GM19438 (cell line): ENCODE data around the gene ATAT1.
"Not testable (repeated sequence)": the region's sequence is repeated elsewhere in the genome, so short reads cannot be mapped to it uniquely, and the experiment has no call there.

Experiments
- ATAC-seq: cut with Tn5 transposase; IDR thresholded peaks from one replicate; pipeline ENCODE4 v1.9.1; 2021; ENCODE audit warnings: low read depth; ENCODE audit not compliant: unreplicated experiment

The ATAT1 gene

DNA sequence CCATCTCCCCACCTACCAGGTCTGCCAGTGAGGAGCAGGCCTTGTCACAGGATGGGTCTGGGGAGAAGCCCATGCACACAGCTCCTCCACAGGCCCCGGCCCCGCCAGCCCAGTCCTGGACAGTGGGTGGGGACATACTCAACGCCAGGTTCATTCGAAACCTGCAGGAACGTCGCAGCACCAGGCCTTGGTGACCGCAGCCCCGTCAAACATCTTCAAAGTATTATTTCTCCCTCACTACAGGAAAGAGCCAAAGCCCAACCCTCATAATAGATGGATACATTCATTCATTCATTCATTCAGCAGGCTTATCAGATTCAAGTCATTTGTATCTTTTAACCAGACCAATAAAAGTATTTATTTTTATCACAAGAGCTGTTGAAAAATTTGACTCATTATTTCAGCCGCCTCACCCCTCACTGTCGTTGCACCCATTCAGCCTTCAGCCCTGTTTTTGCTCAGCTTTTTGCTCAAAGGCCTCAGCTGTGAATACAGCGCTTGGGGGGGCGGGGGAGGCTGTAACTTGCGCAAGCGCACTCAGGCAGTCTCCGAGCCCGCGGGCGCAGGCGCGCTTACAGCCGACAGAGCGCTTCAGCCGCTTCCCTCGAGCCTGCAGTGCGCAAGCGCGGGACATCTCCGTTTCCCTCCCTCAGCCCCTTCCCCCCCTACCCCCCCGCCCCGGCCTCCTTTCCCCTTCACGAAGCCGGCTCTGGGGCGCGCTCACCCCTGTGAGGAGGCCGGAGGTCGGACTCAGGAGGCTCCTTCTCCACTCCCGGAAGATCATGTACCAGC lies 20.0 kb downstream of the ATAT1 start, which contains the start of gene C6orf136:
C6orf136 (plus strand) TSS at position 684 of the 792 bp plus-strand sequence; CDS start at position 783, 99 bp downstream.
- ATAC-seq, result peak; percentile 52

DNA sequence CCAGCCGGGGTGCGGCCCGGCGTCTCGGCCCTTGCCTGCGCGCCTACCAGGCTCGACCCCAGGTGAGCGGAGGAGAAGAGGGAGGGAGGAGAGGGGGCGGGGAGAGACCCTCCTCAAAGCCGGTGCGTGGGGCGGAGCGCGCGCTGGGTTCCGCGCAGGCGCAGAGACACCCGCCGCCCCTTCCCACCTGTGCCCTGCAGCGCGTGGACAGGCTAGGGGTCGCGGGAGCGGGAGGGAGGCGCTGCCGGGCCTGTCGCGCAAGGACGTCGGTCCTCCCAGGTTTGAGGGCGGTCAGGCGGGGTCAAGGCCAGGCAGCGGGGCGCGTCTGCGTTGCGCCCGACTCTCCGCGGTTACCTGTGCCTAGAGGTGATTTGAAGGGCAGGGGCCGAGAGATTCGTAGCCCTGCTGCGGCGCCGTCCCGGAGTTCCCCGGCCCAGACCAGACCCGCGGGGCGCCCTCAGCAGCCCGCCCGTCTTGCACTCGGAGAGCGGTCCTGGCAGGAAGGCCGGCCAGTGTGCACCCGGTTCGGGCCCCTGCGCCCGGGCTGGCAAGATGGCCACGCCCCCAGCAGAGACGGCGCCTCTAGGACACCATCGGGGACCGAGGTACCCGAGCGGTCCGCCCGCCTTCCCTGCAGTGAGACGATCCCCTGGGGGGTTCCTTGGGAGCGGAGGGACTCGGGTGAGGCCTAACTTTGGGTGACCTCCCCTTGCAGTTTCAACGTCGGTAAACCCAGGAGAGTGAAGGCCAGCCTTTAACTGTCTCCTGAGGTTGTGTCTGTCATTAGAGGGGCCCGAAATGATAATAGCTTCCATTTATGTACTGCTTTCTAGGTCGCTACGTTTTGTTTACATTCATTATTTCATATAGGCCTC lies 20.8 kb downstream of the ATAT1 start:
- peak; percentile 57 for ATAC-seq

DNA sequence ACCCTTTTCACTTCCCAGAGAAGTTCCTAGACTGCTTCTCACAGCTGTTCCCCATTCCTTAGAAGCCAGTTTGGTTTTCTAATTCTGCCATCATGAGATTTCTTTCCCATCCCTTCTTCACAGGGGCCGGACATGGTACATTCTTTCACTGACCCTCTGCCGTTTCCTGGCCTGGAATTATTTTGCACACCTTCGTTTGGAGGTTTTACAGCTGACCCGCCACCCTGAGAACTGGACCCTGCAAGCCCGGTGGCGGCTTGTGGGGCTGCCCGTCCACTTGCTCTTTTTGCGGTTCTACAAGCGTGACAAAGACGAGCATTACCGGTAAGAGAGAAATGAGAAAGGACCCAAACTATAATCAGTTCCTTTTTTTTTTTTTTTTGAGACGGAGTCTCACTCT lies 24.5 kb downstream of the ATAT1 start:
- no peak for ATAC-seq

DNA sequence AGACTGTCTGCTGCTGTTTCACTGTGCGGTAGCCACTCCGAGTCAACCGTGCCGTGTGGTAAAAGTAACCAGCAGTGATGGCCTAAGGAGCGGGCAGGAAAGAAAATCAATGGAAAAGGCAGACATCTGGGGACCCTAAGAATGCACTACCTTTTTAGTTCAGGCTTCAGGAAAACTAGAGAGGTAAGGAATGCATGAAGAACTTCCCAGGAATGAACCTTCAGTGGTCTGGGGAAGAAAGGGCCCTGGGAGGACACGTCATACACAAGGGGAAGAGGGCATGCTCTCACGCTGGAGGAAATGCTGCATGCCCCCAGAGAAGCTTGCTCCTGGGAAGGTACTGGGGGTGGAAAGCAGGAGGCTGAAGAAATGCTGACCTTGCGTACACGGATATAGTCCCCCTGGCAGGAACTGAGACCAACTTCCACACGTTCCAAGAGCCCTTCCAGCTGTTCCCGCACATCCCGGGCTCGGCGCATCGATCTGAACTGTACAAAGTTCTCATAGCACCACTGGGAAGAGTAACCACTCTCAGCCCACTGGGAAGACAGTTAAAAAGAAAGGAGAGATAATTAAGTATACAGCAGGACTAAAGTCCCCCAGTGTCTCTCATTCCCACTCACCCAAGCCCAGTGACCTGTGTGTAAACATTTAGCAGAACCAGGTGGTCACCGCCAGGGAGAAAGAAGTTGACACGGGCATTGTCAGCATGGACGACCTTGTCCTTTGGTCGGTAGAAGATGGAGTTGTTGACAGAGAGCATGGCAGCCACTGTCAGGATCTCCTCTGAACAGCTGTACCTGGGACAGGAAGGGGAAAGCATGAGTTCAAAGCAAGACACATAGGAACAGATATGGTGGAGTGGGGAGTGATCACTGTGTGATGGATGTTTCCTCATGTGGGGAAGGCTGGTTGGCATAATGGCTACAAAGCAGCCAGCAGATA lies 28.4 kb downstream of the ATAT1 start:
- no peak for ATAC-seq

DNA sequence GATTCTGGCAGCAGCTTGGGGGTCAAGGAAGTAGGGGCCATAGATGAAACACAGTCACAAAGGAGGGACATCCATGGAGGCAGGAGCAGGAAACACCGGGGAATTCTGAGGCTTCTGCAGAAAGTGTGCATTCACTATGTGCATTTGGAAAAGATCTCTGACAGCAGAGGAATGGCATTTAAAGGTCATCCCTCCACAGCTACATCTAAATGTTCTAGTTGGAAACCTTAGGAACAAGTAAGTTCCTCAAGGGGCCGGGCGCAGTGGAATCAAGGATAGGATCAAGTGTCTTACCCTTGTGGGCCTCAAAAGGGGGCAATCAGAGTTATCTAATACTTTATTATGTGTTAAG lies 29.0 kb downstream of the ATAT1 start:
- ATAC-seq, result no peak

DNA sequence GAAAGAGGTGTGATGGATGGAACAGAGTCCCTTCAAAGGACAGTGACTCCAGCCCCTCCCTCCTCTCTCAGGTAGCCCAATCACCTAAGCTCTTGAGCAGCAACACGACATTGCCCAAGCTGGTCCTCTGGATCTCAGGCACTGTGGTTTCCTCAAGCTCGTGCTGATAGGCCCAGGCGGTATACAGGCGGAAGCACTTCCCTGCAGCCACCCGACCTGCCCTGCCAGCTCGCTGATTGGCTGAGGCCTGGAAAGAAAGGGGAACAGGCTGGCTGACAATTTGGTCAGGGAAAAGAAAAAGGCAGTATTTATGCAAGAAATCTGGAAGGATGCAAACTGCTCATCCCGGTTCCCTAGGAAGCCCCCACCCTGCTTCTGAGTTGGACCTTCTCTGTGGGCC lies 29.8 kb downstream of the ATAT1 start:
- no peak for ATAC-seq

DNA sequence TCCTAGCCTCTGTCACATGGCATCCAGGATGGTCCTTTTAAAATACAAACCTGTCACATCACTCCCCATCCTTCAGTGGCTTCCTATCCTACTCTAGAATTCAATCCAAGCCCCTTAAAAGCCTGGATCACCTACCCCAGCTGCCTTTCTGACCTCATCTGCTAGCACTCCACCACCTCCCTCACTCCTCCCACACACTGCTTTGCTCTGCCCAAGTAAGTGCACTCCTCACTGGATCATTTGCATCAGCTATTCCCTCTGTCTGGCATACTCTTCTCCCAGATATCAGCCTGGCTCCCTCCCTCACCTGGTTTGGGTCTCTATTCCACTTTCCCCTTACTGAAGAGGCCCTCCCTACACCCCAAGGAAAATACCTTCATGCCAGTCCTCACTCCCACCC lies 30.8 kb downstream of the ATAT1 start:
- ATAC-seq, result no peak

DNA sequence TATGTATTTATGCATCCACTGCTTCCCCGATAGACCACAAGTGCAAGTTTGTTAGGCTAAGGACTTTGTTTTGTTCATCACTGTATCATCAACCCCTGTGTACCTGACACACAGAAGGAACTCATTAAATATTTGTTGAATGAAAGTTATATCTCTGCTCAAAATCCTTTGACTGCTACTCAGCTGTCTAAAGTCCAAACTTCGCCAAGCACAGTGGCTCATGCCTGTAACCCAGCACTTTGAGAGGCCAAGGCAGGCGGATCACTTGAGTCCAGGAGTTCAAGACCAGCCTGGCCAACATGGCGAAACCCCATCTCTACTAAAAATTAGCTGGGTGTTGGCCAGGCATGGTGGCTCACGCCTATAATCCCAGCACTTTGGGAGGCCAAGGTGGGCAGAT lies 31.2 kb downstream of the ATAT1 start:
- not testable (repeated sequence) for ATAC-seq

DNA sequence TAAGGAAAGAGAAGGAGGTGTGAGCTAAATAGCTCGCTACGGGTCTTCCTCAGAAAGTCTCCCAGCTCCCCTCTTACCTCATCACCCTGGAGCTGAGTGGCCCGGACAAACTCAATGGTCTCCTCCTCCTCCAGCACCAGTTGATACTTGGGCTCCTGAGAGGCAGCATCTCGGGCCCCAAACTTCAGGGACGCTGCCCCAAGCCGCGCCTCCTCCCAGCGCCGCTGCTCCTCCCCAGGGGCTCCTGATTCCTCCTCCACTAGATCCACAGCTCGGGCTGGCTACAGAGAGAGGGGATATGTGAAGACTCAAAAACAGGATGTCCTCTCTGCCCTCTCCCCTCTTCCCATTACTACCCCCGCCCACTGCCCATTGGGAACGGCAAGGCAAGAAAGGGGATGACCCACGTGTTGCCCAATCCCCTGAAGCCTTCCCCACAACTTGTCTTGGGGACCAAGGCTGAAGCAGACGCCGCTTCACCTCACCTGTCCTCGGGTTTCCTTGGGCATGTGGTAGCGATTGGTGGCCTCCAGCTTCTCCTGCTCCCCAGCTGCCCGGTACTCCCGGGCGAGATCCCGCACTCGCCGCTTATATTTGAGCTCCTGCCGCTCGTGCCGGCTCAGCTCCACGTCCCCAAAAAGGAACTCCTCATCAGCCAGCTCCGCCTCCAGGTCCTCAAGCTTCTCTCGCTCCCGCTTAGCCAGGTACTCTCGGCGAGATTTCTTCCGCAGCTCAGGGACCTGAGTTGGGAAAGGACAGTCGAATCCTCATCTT lies 38.5 kb downstream of the ATAT1 start:
- no peak for ATAC-seq

DNA sequence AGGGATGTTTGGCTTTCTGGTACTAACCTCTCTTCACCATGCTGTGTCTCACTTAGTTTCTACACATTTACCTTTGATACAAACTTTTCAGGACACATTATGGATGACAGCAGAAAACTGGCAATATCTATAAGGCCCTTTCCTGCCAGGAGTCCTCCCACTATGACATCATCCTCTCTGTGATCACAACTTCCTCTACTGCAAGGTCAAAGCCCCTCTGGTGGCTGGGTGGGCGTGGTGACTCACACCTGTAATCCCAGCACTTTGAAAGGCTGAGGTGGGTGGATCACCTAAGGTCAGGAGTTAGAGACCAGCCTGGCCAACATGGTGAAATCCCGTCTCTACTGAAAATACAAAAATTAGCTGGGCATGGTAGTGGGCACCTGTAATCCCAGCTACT lies 39.6 kb downstream of the ATAT1 start:
- ATAC-seq, result not testable (repeated sequence)

DNA sequence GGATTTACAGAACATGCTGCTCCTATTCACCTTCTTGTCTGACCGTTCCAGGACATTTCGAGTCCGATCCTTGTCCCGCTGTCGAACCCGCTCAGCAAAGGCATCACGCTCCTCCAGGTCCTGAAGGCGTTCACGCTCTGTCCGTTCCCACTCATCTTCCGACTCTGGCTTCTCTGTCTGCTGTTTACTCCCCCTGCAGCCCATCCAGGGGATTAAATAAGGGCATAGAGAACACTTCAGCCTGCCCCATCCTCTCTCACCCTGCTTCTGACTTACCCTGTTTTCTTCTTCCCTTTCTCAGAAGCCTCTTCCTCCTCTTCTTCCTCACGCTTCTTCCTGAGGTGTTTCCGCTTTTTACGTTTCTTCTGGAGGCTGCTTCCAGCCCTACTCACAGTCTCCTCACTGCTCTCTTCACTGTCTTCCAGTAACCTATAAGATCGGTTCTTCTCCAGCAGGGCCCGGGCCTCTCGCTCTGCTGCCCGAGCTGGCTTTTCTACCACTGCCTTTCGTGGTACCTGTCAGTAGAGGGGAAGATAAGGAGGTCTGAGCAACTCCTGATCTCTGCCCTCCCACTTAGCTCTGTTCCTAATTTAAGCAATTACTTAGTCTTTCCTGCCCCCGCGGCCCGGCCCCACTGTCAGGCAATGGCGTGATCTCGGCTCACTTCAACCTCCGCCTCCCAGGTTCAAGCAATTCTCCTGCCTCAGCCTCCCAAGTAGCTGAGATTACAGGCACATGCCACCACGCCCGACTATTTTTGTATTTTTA lies 44.3 kb downstream of the ATAT1 start:
- no peak for ATAC-seq

DNA sequence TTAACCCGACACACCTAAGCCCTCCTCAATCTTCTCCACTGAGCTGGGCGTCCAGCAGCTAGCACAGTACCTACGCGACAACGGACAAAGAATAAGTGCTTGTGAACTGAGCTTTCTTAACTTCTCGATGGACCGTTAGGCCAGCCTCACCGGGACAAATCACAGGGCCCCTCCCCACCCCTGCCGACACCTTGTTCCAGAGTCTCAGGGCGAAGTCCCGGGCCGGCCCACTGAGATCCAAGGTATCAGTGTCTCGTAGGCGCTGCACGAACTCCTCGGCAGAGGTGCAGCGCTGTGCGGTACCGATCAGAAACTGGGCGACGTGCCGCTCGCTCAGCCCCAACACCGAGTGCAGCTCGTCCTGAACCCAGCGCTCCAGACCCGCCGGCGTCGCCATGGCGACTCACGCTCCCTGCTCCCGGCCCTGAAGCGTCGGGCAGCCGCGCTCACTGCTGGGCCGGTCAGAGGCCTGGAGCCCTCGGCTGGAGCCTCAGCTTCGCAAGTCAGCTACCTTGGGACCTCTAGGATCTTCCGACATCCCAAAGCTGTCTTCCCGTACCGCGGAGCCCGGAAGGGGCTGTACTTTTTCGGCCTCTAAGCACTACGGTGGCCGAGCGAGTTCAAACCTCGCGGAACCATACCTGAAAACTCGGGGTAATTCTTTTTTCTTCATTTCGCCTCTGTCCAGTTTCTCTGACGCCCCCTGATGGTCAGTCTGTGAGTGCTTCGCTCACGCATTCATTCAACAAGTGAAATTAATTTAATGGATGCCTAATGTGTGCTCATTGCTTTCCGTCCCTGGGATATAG lies 46.0 kb downstream of the ATAT1 start, which contains the start of gene DHX16:
DHX16 (minus strand) TSS at position 562 of the 809 bp plus-strand sequence; CDS start at position 397, 165 bp downstream.
- ATAC-seq, result peak; percentile 58

DNA sequence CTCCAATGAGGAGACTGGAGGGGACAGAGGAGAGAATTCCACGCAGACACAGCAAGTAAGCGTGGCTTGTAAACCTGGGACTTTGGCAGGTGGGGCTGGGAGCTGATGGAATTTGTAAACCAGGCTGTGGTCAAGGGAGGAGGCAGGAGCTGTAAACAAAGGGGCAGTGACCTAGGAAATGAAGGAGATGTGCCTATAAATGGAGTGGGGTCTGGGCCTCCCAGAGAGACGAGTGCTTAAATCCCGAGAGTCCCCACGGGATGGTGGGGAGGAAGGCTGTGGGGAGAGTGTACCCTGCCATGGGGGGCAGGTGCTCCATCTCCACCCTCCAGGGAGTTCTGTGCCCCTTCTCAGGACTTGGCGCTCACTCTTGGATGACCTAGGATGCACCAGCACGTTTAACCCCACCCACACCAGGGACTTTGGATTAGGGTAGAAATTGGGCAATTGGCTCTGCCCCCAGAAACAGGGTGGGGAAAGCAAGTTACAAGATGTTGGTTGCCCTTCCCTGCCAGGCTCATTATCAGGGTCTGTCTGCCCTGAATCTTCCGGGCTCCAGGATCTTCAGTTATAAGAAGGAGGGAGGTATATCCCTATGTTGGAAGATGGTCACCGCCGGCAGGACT lies 50.1 kb downstream of the ATAT1 start:
- ATAC-seq, result no peak

DNA sequence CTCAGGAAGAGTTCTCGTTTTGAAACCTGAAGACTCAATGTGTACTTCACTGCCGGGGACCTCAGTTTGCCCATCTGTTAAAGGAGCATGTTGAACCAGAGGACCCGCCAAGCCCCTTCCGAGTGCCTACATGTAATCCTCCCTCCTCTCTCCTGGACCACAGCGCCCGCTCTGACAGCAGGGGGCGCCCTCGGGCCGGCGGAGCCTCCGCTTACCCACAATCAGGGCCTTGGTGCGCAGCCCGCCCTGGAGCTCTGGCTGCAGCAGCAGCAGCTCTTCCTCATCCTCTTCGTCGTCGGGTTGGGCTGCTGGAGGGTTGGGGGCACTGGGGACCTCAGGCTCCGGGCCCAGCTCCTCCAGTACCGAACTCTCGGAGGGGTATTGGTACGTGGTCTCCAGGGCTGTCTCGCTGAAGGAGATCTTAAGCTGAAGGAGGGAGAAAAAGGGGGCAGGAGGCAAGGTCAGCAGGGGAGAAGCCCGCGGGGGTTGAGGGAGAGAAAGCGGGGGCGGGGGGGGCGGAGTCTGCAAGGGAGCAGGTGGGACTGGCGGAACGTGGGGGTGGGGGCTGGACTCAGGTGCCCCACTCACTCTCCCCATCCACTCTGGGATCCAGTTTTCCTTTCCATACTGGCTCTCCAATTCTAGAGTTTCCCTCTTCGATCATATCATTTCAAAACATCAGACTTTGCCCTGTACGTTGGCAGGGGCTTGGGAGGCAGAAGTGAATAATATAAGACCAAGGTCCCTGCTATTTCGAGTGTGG lies 52.5 kb downstream of the ATAT1 start:
- no peak for ATAC-seq

DNA sequence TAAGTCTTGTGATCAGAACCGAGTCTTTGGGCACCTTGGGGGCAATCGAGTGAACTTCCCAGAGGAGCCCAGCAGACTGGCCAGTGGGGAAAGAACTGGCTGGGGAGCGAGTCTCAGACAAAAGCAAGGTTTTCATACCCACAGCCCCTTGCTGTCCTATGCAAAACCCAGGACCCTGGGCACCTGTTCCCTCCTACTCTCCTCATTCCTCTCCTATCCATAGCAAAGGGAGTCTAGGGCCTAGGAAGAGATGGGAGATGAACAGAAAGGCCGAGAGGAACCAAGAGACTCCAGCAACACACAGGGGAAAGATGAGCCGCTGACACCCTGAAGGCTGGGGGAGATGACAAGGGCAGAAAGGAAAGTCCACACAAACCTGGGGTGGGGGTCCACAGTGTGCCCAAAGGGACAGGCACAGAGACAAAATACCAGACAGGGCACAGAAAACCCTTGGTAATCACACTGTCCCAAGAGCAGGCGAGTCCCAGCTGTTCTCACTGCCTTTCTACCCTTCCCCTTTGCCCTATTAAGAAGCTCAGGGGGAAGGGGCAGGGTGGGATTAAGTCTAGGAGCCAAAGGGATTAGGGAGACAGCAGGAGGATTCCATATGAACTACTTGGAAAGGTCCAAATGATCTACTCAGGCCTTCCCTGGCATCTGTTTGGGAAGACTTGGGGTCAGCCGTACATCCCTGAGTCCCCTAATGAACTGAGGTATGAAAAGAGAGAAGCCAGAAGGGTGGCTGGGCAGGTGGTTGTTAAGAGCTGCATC lies 53.3 kb downstream of the ATAT1 start:
- no peak for ATAC-seq

DNA sequence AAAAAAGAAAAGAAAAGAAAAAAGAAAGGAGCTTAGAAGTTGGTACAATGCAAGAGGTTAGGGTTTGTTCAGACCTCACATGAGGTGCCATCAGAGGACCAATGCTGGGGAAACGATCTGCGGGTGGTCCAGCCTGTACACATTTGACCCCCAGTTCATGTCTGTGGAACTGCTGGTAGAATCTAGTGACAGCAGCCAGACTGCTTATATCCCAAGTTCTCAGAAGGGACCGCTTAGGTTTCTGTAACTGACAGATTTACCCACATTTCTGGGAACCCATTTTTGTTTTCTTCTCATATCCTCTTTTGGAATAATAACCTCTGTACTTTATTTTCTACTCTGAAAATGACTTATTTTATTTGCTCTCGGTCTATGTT lies 55.1 kb downstream of the ATAT1 start:
- no peak for ATAC-seq
